HG03280 (cell line): ENCODE results near the gene ELMO1.

Experiments
- ATAC-seq: cut with Tn5 transposase; IDR thresholded peaks from one replicate; pipeline ENCODE4 v1.9.1; 2021; ENCODE audit warnings: mild to moderate bottlenecking, moderate library complexity; ENCODE audit not compliant: unreplicated experiment

Gene ELMO1

DNA sequence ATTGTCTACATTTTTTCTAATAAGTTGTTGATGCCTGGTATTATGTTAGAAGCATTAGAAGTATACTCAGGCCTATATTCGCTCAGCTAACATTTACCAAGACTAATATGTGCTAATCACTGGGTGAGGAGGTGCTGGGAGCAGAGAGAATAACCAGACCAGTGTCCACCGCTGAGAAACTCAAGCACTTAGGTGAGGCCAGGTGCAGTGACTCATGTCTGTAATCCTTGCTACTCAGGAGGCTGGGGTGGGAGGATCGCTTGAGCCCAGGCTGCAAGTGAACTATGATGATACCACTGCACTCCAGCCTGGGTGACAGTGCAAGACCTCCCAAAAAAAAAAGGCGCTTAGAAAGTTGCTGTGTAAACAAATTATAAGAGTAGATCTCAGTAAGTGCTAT is 542.2 kb downstream of the ELMO1 start:
- ATAC-seq = no peak

DNA sequence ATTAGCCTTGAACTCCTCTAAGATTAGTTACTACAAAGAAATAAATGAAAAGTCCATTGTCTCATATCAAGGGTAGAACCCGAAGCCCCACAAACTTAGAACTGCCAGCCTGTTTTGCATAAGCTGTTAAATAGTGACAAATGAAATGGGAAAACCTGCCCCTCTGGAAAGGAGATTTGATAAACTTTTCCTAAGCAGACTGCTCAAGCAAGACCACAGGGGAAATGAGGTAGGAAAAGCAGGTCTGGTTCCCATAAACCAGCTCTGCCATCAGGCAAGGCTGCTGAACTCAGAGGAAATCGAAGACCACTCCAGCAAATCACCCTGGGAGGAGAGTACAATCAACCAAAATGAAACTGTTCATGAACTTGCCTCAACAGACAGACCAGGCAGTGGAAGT is 542.8 kb downstream of the ELMO1 start:
- ATAC-seq = no peak

DNA sequence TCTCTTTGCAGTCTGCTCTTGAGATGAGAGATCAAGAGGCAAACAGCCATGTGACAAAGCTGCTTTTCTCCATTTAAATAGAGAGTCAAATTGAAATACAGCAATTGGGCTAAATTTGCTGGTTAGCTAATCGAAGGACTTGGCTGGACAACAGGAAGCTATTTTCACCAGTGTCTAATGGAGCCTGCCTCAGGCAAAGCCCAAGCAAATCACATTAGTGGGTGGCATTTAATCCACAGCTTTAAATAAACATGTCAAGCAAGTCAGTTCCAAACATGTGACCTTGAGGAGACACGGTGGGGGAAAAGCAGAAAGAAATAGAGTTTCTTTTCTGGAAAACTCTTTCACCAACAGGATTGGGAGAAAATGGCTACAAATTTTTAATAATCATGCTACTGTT is 543.9 kb downstream of the ELMO1 start:
- ATAC-seq = no peak

DNA sequence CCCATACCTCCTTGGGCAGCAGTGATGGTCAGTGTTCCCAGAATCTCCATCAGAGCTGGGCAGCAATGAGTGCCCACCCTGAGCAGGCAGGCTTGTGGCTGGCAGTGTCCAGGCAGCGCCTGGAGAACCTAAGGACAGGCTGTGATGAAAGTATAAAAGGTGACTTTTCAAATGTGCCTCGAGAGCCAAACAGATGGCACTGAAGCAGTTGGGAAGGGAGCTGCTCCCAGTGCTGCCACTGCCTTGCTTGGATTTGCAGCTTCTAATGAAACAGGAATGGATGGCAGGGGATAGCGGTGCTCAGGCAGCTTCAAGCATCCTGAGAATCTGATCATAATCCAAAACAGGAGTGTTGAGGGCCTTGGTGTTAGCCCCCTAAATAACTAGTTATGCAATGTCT is 544.6 kb downstream of the ELMO1 start:
- ATAC-seq = no peak

- no peak for ATAC-seq
These were observed 547.5 kb downstream of the ELMO1 start for GRCh38 chr7:36900988-36901710.

DNA sequence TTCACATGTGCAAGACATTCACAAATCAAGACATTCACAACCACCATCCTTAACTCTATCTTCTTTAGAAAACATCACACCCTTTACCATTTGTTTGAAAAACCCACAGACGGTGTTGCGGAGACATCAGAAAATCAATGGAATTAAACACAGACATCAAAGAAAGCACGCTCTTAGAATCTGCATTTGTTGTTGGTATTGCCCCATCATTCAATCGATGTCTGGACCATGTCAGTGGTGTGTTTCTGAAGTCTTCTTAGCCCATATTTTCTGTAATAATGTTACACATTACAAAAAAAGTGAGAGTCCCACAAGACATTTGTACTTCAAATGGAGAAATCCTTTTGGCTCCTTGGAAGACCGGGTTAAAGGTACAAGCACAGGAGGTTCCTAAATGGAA is 550.5 kb downstream of the ELMO1 start:
- ATAC-seq = no peak

DNA sequence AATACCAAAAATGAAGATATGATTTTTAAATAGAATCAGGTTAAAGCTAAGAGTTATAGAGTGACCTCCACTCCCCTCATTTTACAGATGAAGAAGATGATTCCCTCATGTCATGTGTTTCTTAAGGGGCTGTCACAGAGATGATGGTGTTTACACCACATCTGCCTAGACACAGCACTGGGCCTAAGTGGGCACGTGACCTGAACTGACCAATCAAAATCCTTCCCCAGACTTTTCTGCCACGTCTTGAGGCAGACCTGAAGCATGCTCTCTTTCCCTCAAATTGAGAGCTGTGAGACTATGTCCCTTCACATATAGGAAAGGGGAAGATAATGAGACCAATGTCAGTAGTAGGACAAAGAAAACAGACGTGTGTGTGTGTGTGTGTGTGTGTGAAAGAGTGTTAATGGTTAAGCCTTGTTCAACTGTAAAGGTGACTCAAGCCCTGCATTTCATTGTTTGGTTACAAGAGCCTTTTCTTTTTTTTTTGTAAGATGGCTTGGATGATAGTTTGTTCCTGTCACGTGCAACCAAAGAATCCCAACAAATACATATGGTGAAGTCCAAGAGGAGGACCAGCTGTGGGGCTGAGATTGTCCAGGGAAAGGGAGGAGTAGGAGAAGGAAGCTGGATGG is 551.6 kb downstream of the ELMO1 start:
- ATAC-seq = no peak

- no peak for ATAC-seq
These were observed 552.2 kb downstream of the ELMO1 start for GRCh38 chr7:36896418-36896817.

DNA sequence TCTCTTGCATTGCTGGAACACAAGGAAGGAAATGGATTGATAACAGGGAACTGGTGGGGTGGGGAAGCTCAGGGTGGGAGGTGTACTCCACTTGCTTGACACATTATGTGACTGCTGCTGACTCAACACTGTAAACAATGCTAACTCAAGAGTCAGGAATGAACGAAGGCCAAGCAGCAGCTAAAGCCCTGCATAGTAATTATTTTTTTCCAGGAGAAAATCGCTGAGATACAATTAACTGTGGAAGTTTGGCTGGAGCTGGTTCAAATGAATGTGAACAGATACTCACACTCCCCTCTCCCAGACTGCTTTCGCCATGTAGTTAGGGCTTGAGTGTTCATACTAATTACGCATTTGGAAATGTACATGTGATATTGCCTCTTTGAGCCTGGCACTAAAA is 553.5 kb downstream of the ELMO1 start:
- ATAC-seq = no peak

- no peak for ATAC-seq
These were observed 554.5 kb downstream of the ELMO1 start for GRCh38 chr7:36894190-36894589.

DNA sequence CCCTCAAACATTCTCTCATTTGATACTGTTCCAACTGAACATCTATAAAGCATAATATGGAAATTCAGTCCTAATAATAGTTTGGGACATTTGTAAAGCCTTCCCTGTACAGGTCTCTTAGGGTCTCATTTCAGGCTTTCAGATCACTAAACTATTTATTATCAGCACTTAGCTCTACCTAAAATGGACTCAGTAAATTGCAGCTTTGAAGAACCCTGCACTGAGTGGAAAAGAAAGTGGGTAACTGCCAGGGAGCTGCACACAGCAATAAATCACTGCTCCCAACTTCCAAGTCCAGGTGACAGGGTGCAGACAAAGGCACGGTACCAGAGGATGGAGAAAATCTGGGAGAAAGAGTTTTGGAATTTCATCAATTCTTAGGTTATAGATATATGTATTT is 559.5 kb downstream of the ELMO1 start:
- no peak for ATAC-seq

DNA sequence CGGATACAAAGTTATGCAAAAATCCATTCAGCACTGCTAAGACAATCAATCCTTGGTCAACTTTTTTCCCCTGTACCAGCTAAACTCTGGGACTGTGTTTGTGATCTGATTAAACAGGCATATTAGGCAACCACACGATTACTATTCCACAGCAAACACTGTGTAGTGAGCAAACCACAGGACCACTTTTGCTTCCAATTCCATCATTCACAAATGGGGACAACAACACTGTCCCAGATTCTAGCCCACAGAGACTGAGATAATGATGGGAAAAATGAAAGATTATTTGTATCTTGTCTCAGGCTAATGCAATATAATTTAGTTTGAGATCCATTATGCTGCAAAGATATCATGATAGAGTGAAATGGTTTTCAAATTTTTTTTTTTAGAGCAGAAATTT is 560.7 kb downstream of the ELMO1 start:
- ATAC-seq = no peak

- ATAC-seq = no peak
These were observed 561.4 kb downstream of the ELMO1 start for GRCh38 chr7:36887233-36887632.

DNA sequence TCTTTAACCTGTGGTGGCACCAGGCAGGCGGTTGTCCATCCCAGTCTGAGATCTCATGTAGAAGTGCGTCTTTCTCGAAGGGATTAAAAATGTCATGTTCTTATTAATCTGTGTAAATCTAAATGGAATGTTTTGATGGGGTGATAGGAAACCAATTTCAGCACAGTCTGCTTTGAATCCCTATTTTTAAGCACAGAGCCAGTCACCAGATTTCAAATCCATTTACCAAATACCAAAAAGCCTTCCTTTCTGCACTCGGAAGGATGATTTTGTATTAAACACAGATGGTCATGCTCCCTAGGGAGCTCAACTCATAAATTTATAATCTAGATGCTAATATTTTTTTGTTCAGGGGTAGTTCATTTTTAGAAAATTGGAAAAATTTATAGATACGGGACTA is 563.8 kb downstream of the ELMO1 start:
- no peak for ATAC-seq

DNA sequence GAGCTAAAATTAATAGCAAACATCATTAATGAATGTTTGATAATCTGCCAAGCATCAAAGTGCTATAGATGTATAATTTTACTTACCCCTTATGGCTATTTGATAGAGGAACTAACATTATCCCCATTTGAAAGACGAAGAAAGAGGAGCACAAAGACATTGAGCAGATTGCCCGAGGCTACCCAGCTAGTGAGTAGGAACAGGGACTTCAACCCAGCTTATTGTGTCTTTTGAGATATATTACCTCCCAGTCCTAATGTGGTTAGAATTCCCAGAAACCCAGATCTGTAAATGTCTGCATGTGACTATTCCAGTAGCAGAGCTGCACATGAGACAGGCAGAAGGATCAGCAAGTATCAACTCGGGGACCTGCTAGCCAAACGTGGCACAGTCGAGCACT is 564.3 kb downstream of the ELMO1 start:
- ATAC-seq = no peak

DNA sequence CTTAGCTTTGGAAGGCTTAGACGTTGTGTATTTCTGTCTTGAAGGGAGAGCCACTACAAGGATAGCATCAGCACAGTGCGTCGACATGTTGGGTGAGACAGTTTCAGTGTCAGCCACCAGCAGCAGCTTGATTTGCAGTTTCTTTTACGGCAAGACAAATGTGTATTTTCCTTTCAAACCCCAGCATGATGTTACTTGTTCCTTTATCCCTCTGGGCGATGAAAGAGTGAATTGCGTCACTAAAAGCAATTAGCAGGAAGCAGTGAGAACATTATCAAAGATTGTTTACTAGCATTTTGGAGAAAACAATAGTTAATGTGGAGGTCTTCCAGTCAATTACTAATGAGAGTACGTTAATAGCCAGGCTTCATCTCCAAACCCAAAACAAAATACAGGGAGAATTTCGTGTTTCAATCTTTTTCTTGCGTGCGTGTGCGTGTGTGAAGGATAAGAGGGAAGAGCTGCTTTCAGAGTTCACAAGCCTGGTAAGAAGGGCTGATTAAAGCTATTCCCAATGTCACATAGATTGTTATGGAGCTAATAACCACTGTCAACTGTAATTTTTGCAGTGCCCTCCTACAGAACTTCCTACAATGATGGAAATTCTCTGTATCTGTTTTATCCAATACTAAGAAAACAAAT is 567.3 kb downstream of the ELMO1 start:
- no peak for ATAC-seq

DNA sequence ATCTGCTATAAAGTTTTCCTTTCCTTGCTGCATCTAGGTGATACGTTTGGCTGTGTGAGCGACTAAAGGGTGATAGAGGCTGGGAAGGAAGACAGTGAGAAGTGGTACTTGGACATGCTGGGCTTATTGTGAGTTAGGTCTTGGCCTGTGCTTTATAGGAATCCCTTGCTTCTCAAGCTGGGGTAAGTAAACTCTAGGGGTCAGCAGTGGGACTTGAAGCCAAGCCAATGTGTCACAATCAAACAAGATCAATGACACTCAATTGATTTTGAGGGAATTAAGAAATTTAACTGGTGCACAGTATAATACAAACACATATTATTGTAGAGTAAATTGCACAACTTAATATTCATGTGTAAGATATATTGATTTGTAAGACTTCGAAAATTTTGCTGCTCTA is 568.6 kb downstream of the ELMO1 start:
- no peak for ATAC-seq

GRCh38 chr7:36879021-36879420 is 569.6 kb downstream of the ELMO1 start:
- no peak for ATAC-seq

- no peak for ATAC-seq
These were observed 570.4 kb downstream of the ELMO1 start for GRCh38 chr7:36878288-36878687.

GRCh38 chr7:36875794-36876193 is 572.9 kb downstream of the ELMO1 start:
- no peak for ATAC-seq

GRCh38 chr7:36874041-36874440 is 574.6 kb downstream of the ELMO1 start:
- no peak for ATAC-seq

GRCh38 chr7:36871863-36872262 is 576.8 kb downstream of the ELMO1 start:
- ATAC-seq = no peak
